ENCODE measurements around the gene SPOCK2. TPM values are rescaled to one million over a fixed set of nuclear protein-coding genes. Genes with fewer than 3 reads are reported as not detected.

SPOCK2 gene
- total and polyA plus RNA-seq, 5 experiments from 2014 or later = 177 to 578 (median 292) TPM

GRCh38 chr10:72068126-72068765, 20.1 kb downstream of the SPOCK2 start:
- H3K9me3 Mint-ChIP-seq = no peaks in the 10 kb centered on the region
- H3K36me3 Mint-ChIP-seq = peaks cover 10 to 94% (median 30%) of the 10 kb centered on the region in 3 donors
- POLR2A ChIA-PET = interaction anchor here (0.6 to 4.3 kb wide), 10 partner anchors 9 to 151 kb away, joined by 3 to 23 read pairs (median 6); partner anchors contain the start of gene SPOCK2
- ATAC-seq = peak in 1 of 2 donors; percentile 4
- no peak for DNase-seq
- H3K4me1 Mint-ChIP-seq = peaks cover 24 to 68% (median 46%) of the 10 kb centered on the region in 4 donors
- peak overlapping the region in 8 of 10 donors; percentile 49 to 97 (median 85) for H3K27ac Mint-ChIP-seq
- peak overlapping the region in 2 of 10 donors; percentile 11 to 52 for H3K4me3 Mint-ChIP-seq
- H3K27me3 Mint-ChIP-seq = no peaks in the 10 kb centered on the region

GRCh38 chr10:72067463-72068125, 20.8 kb downstream of the SPOCK2 start:
- Mint-ChIP-seq H3K27ac (peak overlapping the region in 7 of 10 donors; percentile 6 to 97 (median 58)), H3K9me3 (no peaks in the 10 kb centered on the region), H3K4me1 (peaks cover 21 to 68% (median 41%) of the 10 kb centered on the region in 4 donors), H3K36me3 (peaks cover 10 to 95% (median 30%) of the 10 kb centered on the region in 3 donors), H3K4me3 (peak overlapping the region in 2 of 10 donors; percentile 25 to 52), H3K27me3 (no peaks in the 10 kb centered on the region)
- POLR2A ChIA-PET = interaction anchor here (0.7 to 4.3 kb wide), 9 partner anchors 9 to 151 kb away, joined by 3 to 23 read pairs (median 7); partner anchors contain the start of gene SPOCK2
- DNase-seq (no peak), ATAC-seq (no peak)

- Mint-ChIP-seq H3K27me3 (no peaks in the 10 kb centered on the region), H3K9me3 (no peaks in the 10 kb centered on the region), H3K27ac (peak overlapping the region; percentile 13 to 97 (median 64)), H3K4me3 (peak overlapping the region in 2 of 10 donors; percentile 29 to 41), H3K36me3 (peaks cover 7 to 94% (median 21%) of the 10 kb centered on the region in 3 donors), H3K4me1 (peaks cover 22 to 68% (median 38%) of the 10 kb centered on the region in 4 donors)
- POLR2A ChIA-PET = interaction anchor here (0.5 to 4.3 kb wide), 12 partner anchors 8 to 1286 kb away, joined by 3 to 23 read pairs (median 4); partner anchors contain the start of gene SPOCK2
- no peak for DNase-seq
- no peak for ATAC-seq
Observed at GRCh38 chr10:72066318-72067284, 21.8 kb downstream of the SPOCK2 start.

- H3K27ac Mint-ChIP-seq = peak overlapping the region in 6 of 10 donors; percentile 10 to 78 (median 54)
- H3K4me3 Mint-ChIP-seq = no peak overlapping the region
- ATAC-seq (no peak), DNase-seq (no peak)
- H3K36me3 Mint-ChIP-seq = peaks cover 6 to 94% (median 18%) of the 10 kb centered on the region in 3 donors
- peaks cover 21 to 71% (median 34%) of the 10 kb centered on the region in 4 donors for H3K4me1 Mint-ChIP-seq
- POLR2A ChIA-PET = interaction anchor here (0.8 to 4.1 kb wide), 7 partner anchors 12 to 61 kb away, joined by 3 to 21 read pairs (median 3); no protein-coding TSS in a partner anchor
- no peaks in the 10 kb centered on the region for H3K27me3 Mint-ChIP-seq
- H3K9me3 Mint-ChIP-seq = no peaks in the 10 kb centered on the region
Observed at GRCh38 chr10:72065439-72066025, 22.8 kb downstream of the SPOCK2 start.

DNA sequence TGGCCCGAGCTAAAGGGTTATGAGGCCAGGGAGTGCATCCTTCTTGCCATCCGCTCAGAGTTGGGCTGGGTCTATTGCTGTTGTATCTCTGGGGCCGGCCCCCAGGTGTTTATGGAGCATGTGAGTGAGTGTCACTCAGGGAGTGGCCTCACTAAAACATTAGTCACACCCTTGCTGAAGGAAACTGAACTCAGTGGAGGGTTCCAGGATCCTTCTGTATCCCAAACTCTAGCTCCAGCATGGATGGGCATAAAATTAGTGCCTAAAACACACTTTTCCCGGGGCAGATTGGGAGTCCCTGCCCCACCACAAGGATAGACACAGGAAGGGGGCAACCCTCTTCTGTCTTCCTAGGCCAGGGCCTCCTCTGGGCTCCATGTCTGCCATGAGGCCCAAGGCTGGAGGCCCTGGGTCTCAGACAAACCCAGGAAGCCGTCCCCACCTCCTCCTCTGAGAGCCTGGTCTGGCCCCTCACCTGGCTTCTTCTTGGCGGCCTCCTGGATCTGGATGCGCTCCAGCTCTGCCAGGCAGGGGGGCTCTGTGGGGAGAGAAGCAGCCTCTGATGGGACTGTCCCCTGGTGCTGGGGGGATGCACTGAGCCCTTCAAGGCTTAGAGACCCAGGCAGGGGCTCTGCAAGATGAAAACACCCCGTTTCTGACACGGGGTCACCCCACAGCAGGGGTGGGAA, 24.5 kb downstream of the SPOCK2 start:
- Mint-ChIP-seq H3K4me3 (peak overlapping the region in 3 of 10 donors; percentile 19 to 51 (median 37)), H3K4me1 (peaks cover 24 to 74% (median 35%) of the 10 kb centered on the region in 4 donors), H3K36me3 (peaks cover 0 to 86% (median 11%) of the 10 kb centered on the region in 3 donors), H3K27me3 (no peaks in the 10 kb centered on the region), H3K9me3 (no peaks in the 10 kb centered on the region), H3K27ac (peak overlapping the region in 6 of 10 donors; percentile 32 to 98 (median 78))
- POLR2A ChIA-PET = interaction anchor here (0.6 to 7.7 kb wide), 7 partner anchors 8 to 279 kb away, joined by 3 to 64 read pairs (median 3); partner anchors contain the start of gene SPOCK2
- no peak for DNase-seq
- no peak for ATAC-seq

- ATAC-seq (no peak), DNase-seq (no peak)
- Mint-ChIP-seq H3K36me3 (peaks cover 0 to 78% (median 8%) of the 10 kb centered on the region in 3 donors), H3K27me3 (no peaks in the 10 kb centered on the region), H3K4me3 (peak overlapping the region in 3 of 10 donors; percentile 19 to 51 (median 37)), H3K4me1 (peaks cover 28 to 72% (median 37%) of the 10 kb centered on the region in 4 donors), H3K27ac (peak overlapping the region in 8 of 10 donors; percentile 12 to 98 (median 66)), H3K9me3 (no peaks in the 10 kb centered on the region)
- POLR2A ChIA-PET = interaction anchor here (0.6 to 7.7 kb wide), 8 partner anchors 9 to 279 kb away, joined by 3 to 64 read pairs (median 4); partner anchors contain the start of gene SPOCK2
Observed at GRCh38 chr10:72062832-72063702, 25.3 kb downstream of the SPOCK2 start.

- POLR2A ChIA-PET = interaction anchor here (1.0 to 7.7 kb wide), 7 partner anchors 10 to 275 kb away, joined by 4 to 64 read pairs (median 7); partner anchors contain the start of gene SPOCK2
- no peak for ATAC-seq
Observed at GRCh38 chr10:72062382-72062781, 26.0 kb downstream of the SPOCK2 start.

GRCh38 chr10:72061930-72062329, 26.4 kb downstream of the SPOCK2 start:
- Mint-ChIP-seq H3K4me1 (peaks cover 34 to 68% (median 44%) of the 10 kb centered on the region in 4 donors), H3K4me3 (peak overlapping the region in 4 of 10 donors; percentile 14 to 68 (median 46)), H3K27ac (peak overlapping the region; percentile 50 to 98 (median 80)), H3K27me3 (no peaks in the 10 kb centered on the region), H3K9me3 (no peaks in the 10 kb centered on the region), H3K36me3 (peaks cover 0 to 67% (median 8%) of the 10 kb centered on the region in 3 donors)
- POLR2A ChIA-PET = interaction anchor here (0.6 to 7.7 kb wide), 12 partner anchors 10 to 275 kb away, joined by 3 to 64 read pairs (median 4); partner anchors contain the start of gene SPOCK2
- DNase-seq (peak in 1 of 10 donors; percentile 1), ATAC-seq (peak in 1 of 2 donors; percentile 18)

More at GRCh38 chr10:72062382-72062781, 26.0 kb downstream of the SPOCK2 start:
- Mint-ChIP-seq H3K9me3 (no peaks in the 10 kb centered on the region), H3K4me1 (peaks cover 32 to 70% (median 41%) of the 10 kb centered on the region in 4 donors), H3K36me3 (peaks cover 0 to 71% (median 8%) of the 10 kb centered on the region in 3 donors), H3K27me3 (no peaks in the 10 kb centered on the region), H3K27ac (peak overlapping the region; percentile 17 to 98 (median 77)), H3K4me3 (peak overlapping the region in 3 of 10 donors; percentile 14 to 69 (median 33))
- peak in 1 of 10 donors; percentile 9 for DNase-seq

- POLR2A ChIA-PET = interaction anchor here (0.5 to 7.7 kb wide), 14 partner anchors 10 to 275 kb away, joined by 3 to 64 read pairs (median 4); partner anchors contain the start of genes ANAPC16, ASCC1 and SPOCK2
- ATAC-seq = peak; percentile 12 to 22
Observed at GRCh38 chr10:72061491-72061890, 26.9 kb downstream of the SPOCK2 start.

More at GRCh38 chr10:72061491-72061890, 26.9 kb downstream of the SPOCK2 start:
- no peaks in the 10 kb centered on the region for H3K9me3 Mint-ChIP-seq
- H3K4me1 Mint-ChIP-seq = peaks cover 34 to 68% (median 44%) of the 10 kb centered on the region in 4 donors
- peak in 2 of 10 donors; percentile 9 to 38 for DNase-seq
- H3K27ac Mint-ChIP-seq = peak overlapping the region; percentile 76 to 98 (median 83)
- H3K4me3 Mint-ChIP-seq = peak overlapping the region in 6 of 10 donors; percentile 23 to 75 (median 39)
- no peaks in the 10 kb centered on the region for H3K27me3 Mint-ChIP-seq
- peaks cover 0 to 62% (median 6%) of the 10 kb centered on the region in 3 donors for H3K36me3 Mint-ChIP-seq

Data from naive thymus-derived CD8-positive, alpha-beta T cell (primary cell).